Lung (tissue), 12 donors: ENCODE measurements around the gene TMEM121. TPM values are rescaled to one million over a fixed set of nuclear protein-coding genes. Genes with fewer than 3 reads are reported as not detected.
A peak's percentile ranks its signal among the peaks of the same experiment; 100 is the strongest.

Source experiments
- ATAC-seq: fragments of 200-7000 bp; cut with Tn5 transposase; one replicate; pipeline ENCODE4 v1.9.1; 2020; ENCODE audit warnings: moderate number of reproducible peaks; ENCODE audit not compliant: insufficient read depth, low FRiP score
- DNase-seq, 3 donors: peaks; one replicate each; pipeline ENCODE4 v3.0.0-alpha.2; 2013 to 2017
- H3K27ac ChIP-seq, 2 donors: one replicate each; pipeline ENCODE4 v1.5.1; 2013; ENCODE audit warnings: mild to moderate bottlenecking in 2 of 2, moderate library complexity in 2 of 2, control low read depth in 1 of 2, inconsistent platforms in 1 of 2, low read depth in 1 of 2, low read length in 1 of 2
- H3K27me3 ChIP-seq, 3 donors: one replicate each; pipeline ENCODE4 v1.5.1; 2013; ENCODE audit warnings: low read length in 2 of 3; ENCODE audit not compliant: control insufficient read depth in 3 of 3, insufficient read depth in 3 of 3
- H3K36me3 ChIP-seq, 4 donors: one replicate each; pipeline ENCODE4 v1.5.1; 2013; ENCODE audit warnings: low read length in 4 of 4, mild to moderate bottlenecking in 1 of 4, moderate library complexity in 1 of 4; ENCODE audit not compliant: control insufficient read depth in 4 of 4, insufficient read depth in 4 of 4
- H3K4me1 ChIP-seq, 5 donors: one replicate each; pipeline ENCODE4 v1.5.1; 2013; ENCODE audit warnings: low read length in 5 of 5, mild to moderate bottlenecking in 2 of 5, moderate library complexity in 1 of 5; ENCODE audit not compliant: control insufficient read depth in 5 of 5, insufficient read depth in 5 of 5
- H3K4me3 ChIP-seq: one replicate; pipeline ENCODE4 v1.5.1; 2013; ENCODE audit warnings: mild to moderate bottlenecking, control low read depth, moderate library complexity
- H3K9ac ChIP-seq, 2 donors: one replicate each; pipeline ENCODE4 v1.5.1; 2013; ENCODE audit warnings: low read length in 2 of 2, control low read depth in 1 of 2; ENCODE audit not compliant: insufficient read depth in 1 of 2
- H3K9me3 ChIP-seq, 4 donors: one replicate each; pipeline ENCODE4 v1.5.1; 2013; ENCODE audit warnings: low read length in 3 of 4, mild to moderate bottlenecking in 1 of 4, moderate library complexity in 1 of 4; ENCODE audit not compliant: control insufficient read depth in 4 of 4, insufficient read depth in 3 of 4
- WGBS, 2 donors: extraction: QIAGEN DNeasy Blood & Tissue Kit; methylation state at CpG; one replicate each; pipeline ENCODE4 v1.1.7; 2013; 5-methylcytosine and 5-hydroxymethylcytosine counted together
- polyA plus RNA-seq, 2 donors: library from polyadenylated mRNA; stranded (reverse); fragments of 200-250 nt; gene quantifications; one replicate each; pipeline ENCODE4 v1.2.1, GENCODE V29; 2013
- total RNA-seq, 2 donors: library from RNA; depleted of rRNA in 1 of 2; stranded (reverse); fragments of >200 nt in 1 of 2; gene quantifications; one replicate each; pipeline ENCODE4 v1.2.1, GENCODE V29; 2014 to 2021
- TF ChIP-seq, protein P1 (sequence below): IDR thresholded peaks from 2 replicates; pipeline ENCODE4 v1.5.1; 2012; ENCODE audit warnings: mild to moderate bottlenecking; ENCODE audit errors: control extremely low read depth, extremely low read depth
- donor health status: control.
- donor health status: control.
- donor health status: Bipolar disorder and iron deficiency.
- donor health status: healthy.
- donor health status: DM: yes; HTN: yes; CAD: no.

TMEM121 gene
- total and polyA plus RNA-seq, 4 donors = 1.1 to 5.4 (median 2.8) TPM

DNA sequence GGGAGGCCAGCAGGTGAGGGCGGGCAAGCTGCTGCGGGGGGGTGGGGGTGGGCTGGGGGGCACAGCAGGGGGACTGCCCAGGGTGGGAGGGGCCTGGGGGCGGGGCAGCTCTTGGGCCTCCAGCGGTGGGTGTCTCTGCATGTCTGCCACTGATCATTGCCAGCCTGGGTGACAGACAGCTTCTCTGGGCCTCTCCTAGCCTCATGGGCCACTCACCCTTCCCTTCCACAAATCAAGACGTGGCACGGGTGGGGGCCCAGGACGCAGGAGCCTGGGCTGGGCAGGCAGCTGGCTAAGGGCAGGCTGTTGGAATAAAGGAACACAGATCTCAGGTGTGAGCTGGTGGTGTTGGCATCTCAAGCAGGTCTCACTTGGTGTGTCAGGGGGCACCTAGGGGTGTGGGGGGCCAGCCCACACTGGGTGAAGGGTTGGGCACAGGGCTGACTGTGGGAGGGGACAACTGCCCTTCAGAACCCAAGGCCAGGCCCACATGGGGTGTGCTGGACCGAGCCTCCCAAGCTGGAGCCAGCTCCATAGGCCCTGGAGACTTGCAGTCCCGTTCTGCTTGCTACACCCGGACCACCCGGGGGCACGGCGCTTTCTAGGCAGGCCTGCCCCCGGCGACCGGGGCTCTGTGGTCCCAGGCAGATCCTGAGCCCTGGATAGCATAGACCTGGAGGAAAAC is 32.3 kb upstream of the TMEM121 start:
- DNase-seq = peak in 1 of 3 donors; percentile 11
- no peak for ATAC-seq
- WGBS, 2 donors = 95 to 96% methylated on average over 16 of the region's 16 CpGs

DNA sequence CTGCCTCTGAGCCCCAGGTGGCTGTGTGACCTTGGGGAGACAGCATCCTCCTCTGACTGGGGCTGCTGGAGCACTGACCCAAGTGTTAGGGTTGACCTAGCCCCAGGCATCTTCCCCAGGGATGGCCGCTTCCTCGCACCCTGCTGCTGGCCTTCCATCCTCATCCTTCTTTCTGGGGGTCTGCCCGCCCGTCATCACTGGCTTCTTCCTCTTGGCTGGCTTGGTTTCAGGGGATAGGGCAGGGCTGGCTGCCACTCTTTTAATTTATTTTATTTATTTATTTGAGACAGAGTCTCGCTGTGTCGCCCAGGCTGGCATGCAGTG is 31.8 kb upstream of the TMEM121 start:
- DNase-seq = no peak
- Histone ChIP-seq H3K9ac (no peak overlapping the region), H3K27ac (no peak overlapping the region), H3K4me3 (no peak overlapping the region), H3K27me3 (no peaks in the 10 kb centered on the region), H3K9me3 (no peaks in the 10 kb centered on the region), H3K36me3 (peaks cover 0 to 6% (median 1%) of the 10 kb centered on the region in 4 donors), H3K4me1 (peaks cover 0 to 3% (median 2%) of the 10 kb centered on the region in 5 donors)
- no peak for ATAC-seq
- TF ChIP-seq, protein P1, sequence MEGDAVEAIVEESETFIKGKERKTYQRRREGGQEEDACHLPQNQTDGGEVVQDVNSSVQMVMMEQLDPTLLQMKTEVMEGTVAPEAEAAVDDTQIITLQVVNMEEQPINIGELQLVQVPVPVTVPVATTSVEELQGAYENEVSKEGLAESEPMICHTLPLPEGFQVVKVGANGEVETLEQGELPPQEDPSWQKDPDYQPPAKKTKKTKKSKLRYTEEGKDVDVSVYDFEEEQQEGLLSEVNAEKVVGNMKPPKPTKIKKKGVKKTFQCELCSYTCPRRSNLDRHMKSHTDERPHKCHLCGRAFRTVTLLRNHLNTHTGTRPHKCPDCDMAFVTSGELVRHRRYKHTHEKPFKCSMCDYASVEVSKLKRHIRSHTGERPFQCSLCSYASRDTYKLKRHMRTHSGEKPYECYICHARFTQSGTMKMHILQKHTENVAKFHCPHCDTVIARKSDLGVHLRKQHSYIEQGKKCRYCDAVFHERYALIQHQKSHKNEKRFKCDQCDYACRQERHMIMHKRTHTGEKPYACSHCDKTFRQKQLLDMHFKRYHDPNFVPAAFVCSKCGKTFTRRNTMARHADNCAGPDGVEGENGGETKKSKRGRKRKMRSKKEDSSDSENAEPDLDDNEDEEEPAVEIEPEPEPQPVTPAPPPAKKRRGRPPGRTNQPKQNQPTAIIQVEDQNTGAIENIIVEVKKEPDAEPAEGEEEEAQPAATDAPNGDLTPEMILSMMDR = no peak
- 99% methylated on average over 6 of the region's 6 CpGs for WGBS, 2 donors

More for the DNA sequence above, 32.3 kb upstream of the TMEM121 start:
- Histone ChIP-seq H3K27ac (no peak overlapping the region), H3K4me1 (peaks cover 0 to 7% (median 3%) of the 10 kb centered on the region in 5 donors), H3K36me3 (peaks cover 0 to 6% (median 1%) of the 10 kb centered on the region in 4 donors), H3K4me3 (no peak overlapping the region), H3K27me3 (no peaks in the 10 kb centered on the region), H3K9ac (no peak overlapping the region), H3K9me3 (no peaks in the 10 kb centered on the region)
- TF ChIP-seq, protein P1 = no peak

DNA sequence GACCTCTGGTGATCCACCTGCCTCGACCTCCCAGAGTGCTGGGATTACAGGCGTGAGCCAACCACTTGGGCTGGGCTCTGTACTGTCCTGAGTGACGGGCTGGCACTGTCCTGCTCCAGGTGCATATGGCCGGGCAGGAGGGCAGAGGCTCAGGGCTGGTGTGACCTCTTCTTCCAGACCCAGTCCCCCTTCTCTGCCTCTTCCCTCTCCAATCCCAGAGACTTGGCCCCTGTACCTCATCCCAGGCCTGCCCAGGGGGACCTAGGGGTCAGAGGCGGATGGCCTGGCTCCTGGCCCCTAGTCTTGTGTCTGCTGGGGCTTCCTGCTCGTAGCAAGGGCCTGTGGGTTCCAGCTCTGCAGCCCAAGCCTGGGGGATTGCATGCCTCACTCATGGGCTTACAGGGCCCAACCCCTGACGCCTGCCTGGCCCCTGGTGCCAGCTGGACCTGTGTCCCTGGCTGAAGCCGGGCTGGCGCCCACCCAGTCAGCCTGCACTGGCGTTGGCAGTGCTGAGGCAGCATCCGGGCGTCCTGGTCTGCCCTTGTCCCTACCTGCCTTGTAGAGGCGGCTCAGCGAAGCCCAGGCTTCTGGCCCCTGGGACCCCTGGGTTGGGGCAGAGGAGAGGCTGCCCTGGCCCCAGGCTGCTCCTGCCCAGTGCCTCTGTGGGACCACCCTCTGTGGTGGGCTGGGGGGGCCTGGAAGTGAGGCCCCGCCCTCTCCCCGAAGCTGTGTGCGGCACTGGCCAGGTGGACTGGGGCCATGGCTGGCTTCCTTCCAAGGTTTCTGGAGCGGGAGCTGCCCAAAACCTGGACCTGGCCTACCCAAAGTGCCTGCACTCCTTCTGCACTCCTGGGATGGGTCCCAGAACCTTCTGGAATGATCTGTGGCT is 31.0 kb upstream of the TMEM121 start:
- no peak overlapping the region for H3K4me3 ChIP-seq
- H3K4me1 ChIP-seq = peaks cover 0 to 3% (median 0%) of the 10 kb centered on the region in 5 donors
- H3K36me3 ChIP-seq = peaks cover 0 to 6% (median 1%) of the 10 kb centered on the region in 4 donors
- no peaks in the 10 kb centered on the region for H3K9me3 ChIP-seq
- DNase-seq (peak in 1 of 3 donors; percentile 11), ATAC-seq (no peak)
- no peak overlapping the region for H3K9ac ChIP-seq
- no peak overlapping the region for H3K27ac ChIP-seq
- WGBS, 2 donors = 91 to 93% methylated on average over 18 of the region's 18 CpGs
- TF ChIP-seq, protein P1 = no peak
- no peaks in the 10 kb centered on the region for H3K27me3 ChIP-seq
